ENCODE data around the gene GMPR2. TPM values are rescaled to one million over a fixed set of nuclear protein-coding genes. Genes with fewer than 3 reads are reported as not detected.
"Not testable (repeated sequence)": the region's sequence is repeated elsewhere in the genome, so short reads cannot be mapped to it uniquely, and the experiment has no call there.

Gene GMPR2
- total RNA-seq, 1 experiment from 2014 or later: 76.9 TPM

GRCh38 chr14:24216345-24216699 lies 16.4 kb upstream of the GMPR2 start:
- Mint-ChIP-seq H3K27ac (ENCODE audit: unreplicated experiment) (peak overlapping the region; percentile 88), H3K4me1 (ENCODE audit: low read depth, unreplicated experiment) (peaks cover 13% of the 10 kb centered on the region), H3K9me3 (ENCODE audit: unreplicated experiment) (no peaks in the 10 kb centered on the region), H3K36me3 (ENCODE audit: insufficient read depth, unreplicated experiment) (peaks cover 54% of the 10 kb centered on the region), H3K27me3 (ENCODE audit: insufficient read depth, unreplicated experiment) (no peaks in the 10 kb centered on the region), H3K4me3 (ENCODE audit: unreplicated experiment) (peak overlapping the region; percentile 87)
- H3K27me3 ChIP-seq (replicated peaks; ENCODE audit: control insufficient read depth, insufficient read depth, low read length): no peaks in the 10 kb centered on the region
- peak overlapping the region; percentile 70; the same call in 1 of the 2 replicates for H3K4me3 ChIP-seq (ENCODE audit: low read depth, low read length)
- ChIA-PET POLR2A (interaction anchor here (0.8 to 1.0 kb wide), 2 partner anchors 21 to 26 kb away, joined by 7 to 16 read pairs; partner anchors contain the start of genes TINF2 and TM9SF1), CTCF (interaction anchor here (0.8 to 1.4 kb wide), 6 partner anchors 21 to 116 kb away, joined by 3 to 9 read pairs (median 4); partner anchors contain the start of genes IRF9, TINF2 and TM9SF1)
- intact Hi-C loops (cut with micrococcal nuclease; ENCODE audit: unreplicated experiment): loop anchor here (1.0 kb wide), 3 partner anchors 16 to 81 kb away; partner anchors contain the start of genes GMPR2, NEDD8 and TINF2
- no peak for DNase-seq
- H3K9me3 ChIP-seq: no peaks in the 10 kb centered on the region
- no TSS peak for BruUV-seq (replicated peaks)
- TF ChIP-seq CTCF (IDR thresholded peaks at IDR 0.05; ENCODE audit: insufficient read depth in 1 of 2, low read depth in 1 of 2, low read length in 1 of 2, severe bottlenecking in 1 of 2, unreplicated experiment in 1 of 2): no peak
- peaks cover 12% of the 10 kb centered on the region for H3K4me1 ChIP-seq
- no peaks in the 10 kb centered on the region; the same call in none of the 2 replicates for H3K36me3 ChIP-seq (ENCODE audit: control insufficient read depth, insufficient read depth, low read length)

- peaks cover 49% of the 10 kb centered on the region for H3K36me3 Mint-ChIP-seq (ENCODE audit: insufficient read depth, unreplicated experiment)
- H3K9me3 Mint-ChIP-seq (ENCODE audit: unreplicated experiment); CTCF ChIA-PET; POLR2A ChIA-PET; H3K4me3 ChIP-seq (ENCODE audit: low read depth, low read length); BruUV-seq (replicated peaks); H3K27ac Mint-ChIP-seq (ENCODE audit: unreplicated experiment); H3K27me3 ChIP-seq (replicated peaks; ENCODE audit: control insufficient read depth, insufficient read depth, low read length); H3K9me3 ChIP-seq; H3K36me3 ChIP-seq (ENCODE audit: control insufficient read depth, insufficient read depth, low read length); DNase-seq; H3K27me3 Mint-ChIP-seq (ENCODE audit: insufficient read depth, unreplicated experiment): not testable (repeated sequence)
- H3K4me1 ChIP-seq: peaks cover 12% of the 10 kb centered on the region
- intact Hi-C loops (cut with micrococcal nuclease; ENCODE audit: unreplicated experiment): loop anchor here (1.0 kb wide), 3 partner anchors 15 to 80 kb away; partner anchors contain the start of genes GMPR2, NEDD8 and TINF2
- H3K4me3 Mint-ChIP-seq (ENCODE audit: unreplicated experiment): peak overlapping the region; percentile 87
- peaks cover 13% of the 10 kb centered on the region for H3K4me1 Mint-ChIP-seq (ENCODE audit: low read depth, unreplicated experiment)
These were observed 15.9 kb upstream of the GMPR2 start for GRCh38 chr14:24216876-24217275.

GRCh38 chr14:24219080-24219479 lies 13.6 kb upstream of the GMPR2 start:
- CTCF ChIA-PET: no interaction called here
- no peak overlapping the region for H3K4me3 ChIP-seq (ENCODE audit: low read depth, low read length)
- Mint-ChIP-seq H3K4me3 (ENCODE audit: unreplicated experiment) (no peak overlapping the region), H3K36me3 (ENCODE audit: insufficient read depth, unreplicated experiment) (peaks cover 31% of the 10 kb centered on the region), H3K4me1 (ENCODE audit: low read depth, unreplicated experiment) (peaks cover 11% of the 10 kb centered on the region), H3K27ac (ENCODE audit: unreplicated experiment) (no peak overlapping the region), H3K9me3 (ENCODE audit: unreplicated experiment) (no peaks in the 10 kb centered on the region), H3K27me3 (ENCODE audit: insufficient read depth, unreplicated experiment) (no peaks in the 10 kb centered on the region)
- no peak for TF ChIP-seq CTCF (IDR thresholded peaks at IDR 0.05; ENCODE audit: insufficient read depth in 1 of 2, low read depth in 1 of 2, low read length in 1 of 2, severe bottlenecking in 1 of 2, unreplicated experiment in 1 of 2)
- no peaks in the 10 kb centered on the region for H3K9me3 ChIP-seq
- peaks cover 6% of the 10 kb centered on the region for H3K4me1 ChIP-seq
- DNase-seq: no peak
- BruUV-seq (replicated peaks): no TSS peak
- no peaks in the 10 kb centered on the region; the same call in none of the 2 replicates for H3K36me3 ChIP-seq (ENCODE audit: control insufficient read depth, insufficient read depth, low read length)
- H3K27me3 ChIP-seq (replicated peaks; ENCODE audit: control insufficient read depth, insufficient read depth, low read length): no peaks in the 10 kb centered on the region
- intact Hi-C loops (cut with micrococcal nuclease; ENCODE audit: unreplicated experiment): no loop called here
- POLR2A ChIA-PET: no interaction called here

All from Caco-2 (cell line).